GM21367 (cell line): ENCODE measurements around the gene KIF5A.
"Not testable (repeated sequence)": the region's sequence is repeated elsewhere in the genome, so short reads cannot be mapped to it uniquely, and the experiment has no call there.

Experiments
- ATAC-seq: cut with Tn5 transposase; IDR thresholded peaks from one replicate; pipeline ENCODE4 v1.9.1; 2021; ENCODE audit not compliant: unreplicated experiment

KIF5A gene

DNA sequence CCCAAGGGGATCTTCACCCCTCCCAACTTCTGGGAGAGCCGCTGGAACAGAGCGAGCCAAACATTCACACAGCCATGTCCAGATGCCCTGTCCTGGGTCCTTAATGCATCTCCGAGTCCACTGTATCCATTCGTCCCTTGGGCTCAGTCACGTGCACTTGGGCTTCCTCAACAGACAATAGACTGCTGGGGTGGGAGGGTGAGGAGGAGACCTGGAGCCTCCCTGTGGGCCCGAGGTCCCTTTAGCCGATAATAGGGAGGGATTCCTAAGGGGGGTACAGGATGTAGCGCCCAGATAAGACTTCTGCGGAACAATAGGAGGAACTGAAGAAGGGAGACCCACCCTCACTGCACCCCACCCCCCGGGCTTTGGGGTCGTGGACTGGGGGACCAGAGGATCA is 68.1 kb downstream of the KIF5A start:
- ATAC-seq, result no peak

- ATAC-seq, result not testable (repeated sequence)
These were observed 68.6 kb downstream of the KIF5A start for GRCh38 chr12:57618431-57618830.

DNA sequence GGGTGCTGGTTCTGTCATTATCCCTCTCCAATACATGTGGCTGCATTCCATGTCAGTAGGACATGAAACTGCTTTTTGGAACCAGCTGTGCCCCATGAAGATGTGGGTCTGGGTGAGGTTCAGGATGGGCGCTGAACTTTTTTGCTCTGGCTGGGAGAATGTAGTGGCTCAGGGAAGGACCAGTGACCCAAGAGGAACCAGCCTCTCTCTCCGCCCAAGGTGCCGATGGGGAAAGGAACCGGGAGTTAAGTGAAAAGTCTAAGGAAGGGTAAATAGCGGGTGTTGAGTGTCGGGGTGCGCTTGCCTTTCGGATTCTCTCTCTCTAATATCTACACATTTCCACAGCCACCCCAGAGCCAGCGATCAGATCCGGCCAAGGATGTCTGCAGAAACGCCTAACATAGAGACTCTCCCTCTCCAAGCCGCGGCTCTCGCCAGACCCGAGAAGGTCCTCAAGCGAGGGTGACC is 69.2 kb downstream of the KIF5A start:
- ATAC-seq, result no peak

- no peak for ATAC-seq
These were observed 69.8 kb downstream of the KIF5A start for GRCh38 chr12:57619434-57620244.

DNA sequence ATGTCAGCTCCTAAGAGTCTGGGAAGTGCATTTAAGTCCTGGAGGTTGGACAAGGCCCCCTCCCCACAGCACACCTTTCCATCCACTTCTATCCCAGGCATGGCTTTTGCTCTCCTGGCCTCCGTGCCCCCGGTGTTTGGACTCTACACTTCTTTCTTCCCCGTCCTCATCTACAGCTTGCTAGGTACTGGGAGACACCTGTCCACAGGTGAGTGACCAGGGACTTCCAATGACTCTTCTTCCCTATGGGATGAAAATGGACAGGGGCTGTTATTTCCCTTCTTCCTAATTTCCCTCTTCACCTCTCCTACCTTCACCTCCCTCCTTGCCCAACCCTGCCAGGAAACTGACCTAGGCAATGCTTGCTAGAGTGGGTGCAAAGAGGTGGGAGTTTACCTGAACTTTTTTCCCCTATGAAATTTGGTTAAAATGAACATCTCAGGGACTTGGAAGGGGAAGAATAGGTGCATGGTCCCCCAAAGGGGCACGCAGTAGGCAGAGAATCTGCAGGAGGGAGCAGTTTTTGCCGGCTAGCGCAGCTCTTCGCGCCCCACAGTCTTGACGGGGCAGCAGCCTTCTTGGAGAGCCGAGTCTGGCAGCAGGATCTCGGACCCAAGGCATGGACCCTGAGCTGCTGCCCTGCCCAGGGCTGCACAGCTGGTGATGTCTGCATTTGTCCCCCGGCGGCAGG is 70.5 kb downstream of the KIF5A start:
- no peak for ATAC-seq

DNA sequence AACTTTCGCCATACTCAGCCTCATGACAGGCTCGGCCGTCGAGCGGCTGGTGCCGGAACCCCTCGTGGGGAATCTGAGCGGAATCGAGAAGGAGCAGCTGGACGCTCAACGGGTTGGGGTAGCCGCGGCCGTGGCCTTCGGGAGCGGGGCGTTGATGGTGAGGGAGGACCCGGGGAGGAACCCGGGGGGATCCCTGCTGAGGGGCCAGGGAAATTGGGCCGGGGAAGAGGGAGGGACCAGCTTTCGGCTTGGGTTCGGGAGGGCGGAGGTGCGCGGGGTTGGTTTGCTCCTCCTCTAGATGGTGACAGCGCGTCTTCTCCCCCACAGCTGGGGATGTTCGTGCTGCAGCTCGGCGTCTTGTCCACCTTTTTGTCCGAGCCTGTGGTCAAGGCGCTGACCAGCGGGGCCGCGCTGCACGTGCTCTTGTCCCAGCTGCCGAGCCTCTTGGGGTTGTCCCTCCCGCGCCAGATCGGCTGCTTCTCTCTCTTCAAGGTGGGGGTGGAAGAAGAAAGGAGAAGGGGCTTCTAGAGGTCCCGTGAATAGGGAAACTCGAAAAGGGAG is 71.2 kb downstream of the KIF5A start:
- ATAC-seq, result no peak

- no peak for ATAC-seq
These were observed 71.9 kb downstream of the KIF5A start for GRCh38 chr12:57621497-57622292.

GRCh38 chr12:57622293-57623245 is 72.7 kb downstream of the KIF5A start:
- no peak for ATAC-seq

- no peak for ATAC-seq
These were observed 73.5 kb downstream of the KIF5A start for GRCh38 chr12:57623385-57623784.

DNA sequence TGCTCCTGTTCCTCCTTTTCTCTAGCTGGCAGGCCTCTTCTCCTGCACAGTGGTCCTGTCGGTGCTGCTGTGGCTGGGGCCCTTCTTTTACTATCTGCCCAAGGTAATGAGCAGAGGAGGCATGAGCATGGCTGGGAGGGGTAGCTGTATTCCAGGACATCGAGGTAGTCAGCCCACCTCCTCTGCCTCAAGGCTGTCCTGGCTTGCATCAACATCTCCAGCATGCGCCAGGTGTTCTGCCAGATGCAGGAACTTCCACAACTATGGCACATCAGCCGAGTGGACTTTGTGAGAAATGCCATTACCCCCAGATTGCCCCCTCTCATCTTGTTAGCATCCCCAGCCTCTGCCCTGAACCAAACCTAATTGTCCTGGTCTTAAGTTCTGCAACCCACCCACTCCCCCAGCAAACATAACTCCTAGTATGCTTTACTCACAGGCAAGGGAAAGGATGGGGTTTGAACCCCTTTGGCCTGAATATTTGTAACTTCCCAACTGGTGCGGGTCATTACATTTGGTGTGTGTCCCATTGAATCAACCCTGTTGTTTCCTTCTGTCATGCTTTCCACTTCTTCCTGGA is 74.1 kb downstream of the KIF5A start:
- no peak for ATAC-seq

GRCh38 chr12:57624441-57625220 is 74.8 kb downstream of the KIF5A start:
- ATAC-seq, result no peak

DNA sequence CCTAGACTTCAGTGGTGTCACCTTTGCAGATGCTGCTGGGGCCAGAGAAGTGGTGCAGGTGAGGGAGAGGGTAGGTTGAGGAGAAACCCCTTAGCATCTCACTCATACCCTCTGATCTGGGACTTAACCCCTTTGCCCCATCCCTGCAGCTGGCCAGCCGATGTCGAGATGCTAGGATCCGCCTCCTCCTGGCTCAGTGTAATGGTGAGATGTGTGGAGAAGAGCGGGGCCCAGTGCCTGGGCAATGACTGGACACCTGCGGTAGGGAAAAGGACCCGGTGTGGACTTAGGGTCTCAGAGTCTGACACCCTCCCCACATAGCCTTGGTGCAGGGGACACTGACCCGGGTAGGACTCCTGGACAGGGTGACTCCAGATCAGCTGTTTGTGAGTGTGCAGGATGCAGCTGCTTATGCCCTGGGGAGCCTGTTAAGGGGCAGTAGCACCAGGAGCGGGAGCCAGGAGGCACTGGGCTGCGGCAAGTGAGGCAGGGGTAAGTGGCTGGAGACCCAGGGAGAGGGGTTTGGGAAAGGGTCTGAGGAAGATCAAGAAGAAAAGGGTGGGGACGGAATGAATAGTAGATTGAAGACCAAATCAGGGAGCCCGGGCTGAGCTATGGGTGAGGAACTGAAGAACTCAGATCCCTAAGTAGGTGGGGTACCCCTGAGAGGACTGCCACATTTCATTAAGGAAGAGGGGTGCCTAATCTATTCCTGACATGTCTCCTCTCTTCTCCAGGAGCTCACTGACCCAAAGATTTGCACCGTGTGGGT is 75.6 kb downstream of the KIF5A start:
- no peak for ATAC-seq

- ATAC-seq, result no peak
These were observed 76.5 kb downstream of the KIF5A start for GRCh38 chr12:57626111-57626920.

DNA sequence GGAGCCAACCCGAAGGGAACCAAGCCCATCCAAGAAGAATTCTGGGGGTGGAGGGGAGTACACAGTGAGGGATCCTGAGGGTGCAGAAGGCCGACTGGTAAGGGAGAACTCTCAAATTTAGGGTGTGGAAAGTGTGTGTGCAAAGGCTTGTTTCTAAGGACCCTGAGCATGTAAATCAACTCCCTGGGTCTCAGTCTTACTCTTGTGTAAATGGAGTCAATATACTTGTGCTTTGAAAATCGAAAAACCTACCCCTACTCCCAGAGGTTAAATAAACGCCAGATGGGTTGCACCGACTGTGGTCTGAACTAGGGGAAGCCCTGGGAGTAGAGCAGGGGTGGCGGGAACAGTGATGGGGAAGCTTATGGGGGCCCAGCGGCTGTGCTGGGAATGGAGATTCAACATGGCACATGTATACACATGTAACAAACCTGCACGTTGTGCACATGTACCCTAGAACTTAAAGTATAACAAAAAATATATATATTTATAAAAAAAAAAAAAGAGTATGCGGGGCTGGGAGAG is 77.1 kb downstream of the KIF5A start:
- no peak for ATAC-seq

DNA sequence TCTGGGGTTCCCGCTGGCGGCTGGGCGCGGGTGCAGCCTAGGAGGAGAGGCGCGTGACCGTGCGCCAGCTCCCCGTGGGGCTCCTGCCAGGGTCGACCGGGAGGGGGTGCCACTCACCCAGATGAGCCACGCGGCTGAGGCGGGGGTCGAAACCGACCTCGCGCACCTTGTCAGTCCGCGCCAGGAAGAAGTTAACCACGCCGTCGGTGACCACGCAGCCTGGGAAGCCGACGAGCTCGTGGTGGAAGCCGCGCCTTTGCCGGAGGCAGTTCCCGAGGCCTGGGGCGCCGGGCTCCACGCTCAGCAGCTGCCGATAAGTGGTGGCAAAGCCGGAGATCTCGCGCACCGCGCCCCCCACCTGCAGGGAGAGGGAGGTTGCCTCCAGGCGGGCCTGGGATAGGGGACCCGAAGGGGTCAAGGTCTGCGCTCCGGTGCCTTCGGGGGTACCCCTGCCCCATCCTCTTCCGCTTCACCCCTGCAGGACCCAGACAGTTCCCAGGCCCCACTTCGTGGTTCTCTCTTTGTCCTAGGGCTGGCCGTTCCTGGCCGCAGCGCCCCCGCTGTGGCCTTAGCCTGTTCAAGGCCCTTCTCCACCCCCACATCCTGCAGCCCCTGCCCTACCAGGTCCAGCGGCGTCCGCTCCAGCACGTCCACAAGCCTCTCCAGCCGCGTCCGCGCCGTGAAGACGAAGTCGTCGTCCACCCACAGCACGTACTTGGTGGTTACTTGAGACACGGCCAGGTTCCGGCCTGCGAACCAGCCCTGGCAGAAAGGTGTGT is 77.8 kb downstream of the KIF5A start:
- no peak for ATAC-seq
